PC-9 (cell line): ENCODE measurements around the gene PACRG. TPM values are rescaled to one million over a fixed set of nuclear protein-coding genes. Genes with fewer than 3 reads are reported as not detected.

Source experiments
- BruUV-seq: library from RNA; stranded (reverse); fragments of 400-500 nt; replicated peaks from 2 replicates; lab custom pipeline; 2021; lab: Mats Ljungman, UMichigan
- CTCF ChIA-PET: fragments of 300-600 bp; sonication (Branson Sonifier 250); formaldehyde crosslinking; loops from one replicate; lab custom pipeline; 2022; ENCODE audit warnings: antibody characterized with exemption; lab: Charles Lee
- POLR2A ChIA-PET: fragments of 300-600 bp; sonication (Branson Sonifier 250); formaldehyde crosslinking; loops from one replicate; lab custom pipeline; 2022; ENCODE audit warnings: antibody characterized with exemption; ENCODE audit not compliant: unreplicated experiment; lab: Charles Lee
- DNase-seq, 2 experiments: peaks; one replicate each; pipeline versions ENCODE4 v3.0.0 to v3.0.0-alpha.2; 2015 to 2022; ENCODE audit warnings: mixed read lengths in 1 of 2
- H2AFZ ChIP-seq: fragments of 200-600 bp; sonication (generic); 2 replicates; pipeline ENCODE4 v1.8.1; 2017; ENCODE audit warnings: antibody characterized with exemption
- H3F3A ChIP-seq: fragments of 200-600 bp; sonication (generic); 2 replicates; pipeline ENCODE4 v1.8.1; 2017; ENCODE audit warnings: antibody characterized with exemption, mild to moderate bottlenecking, low read depth; ENCODE audit not compliant: insufficient read depth
- H3K27ac ChIP-seq: fragments of 200-600 bp; sonication (generic); 2 replicates; pipeline ENCODE4 v1.6.1; 2016; ENCODE audit warnings: mixed run types
- H3K27me3 ChIP-seq: fragments of 200-600 bp; sonication (generic); 2 replicates; pipeline ENCODE4 v1.6.1; 2016; ENCODE audit warnings: low read depth, mixed run types; ENCODE audit not compliant: insufficient read depth
- H3K36me3 ChIP-seq: fragments of 200-600 bp; sonication (generic); 2 replicates; pipeline ENCODE4 v1.6.1; 2016; ENCODE audit warnings: low read depth, mixed run types
- H3K4me1 ChIP-seq: fragments of 200-600 bp; sonication (generic); replicated peaks from 2 replicates; pipeline ENCODE4 v1.6.1; 2016; ENCODE audit warnings: mixed run types; ENCODE audit not compliant: insufficient read depth
- H3K4me2 ChIP-seq: fragments of 200-600 bp; sonication (generic); 2 replicates; pipeline ENCODE4 v1.6.1; 2017; ENCODE audit warnings: mixed run types
- H3K4me3 ChIP-seq: fragments of 200-600 bp; sonication (generic); 2 replicates; pipeline ENCODE4 v1.6.1; 2016; ENCODE audit warnings: mixed run types
- H3K79me2 ChIP-seq: fragments of 200-600 bp; sonication (generic); 2 replicates; pipeline ENCODE4 v1.6.1; 2017; ENCODE audit warnings: low read depth, mixed run types
- H3K9me2 ChIP-seq: fragments of 200-600 bp; sonication (generic); 2 replicates; pipeline ENCODE4 v1.8.1; 2017; ENCODE audit warnings: mild to moderate bottlenecking; ENCODE audit not compliant: insufficient read depth
- H3K9me3 ChIP-seq: fragments of 200-600 bp; sonication (generic); 2 replicates; pipeline ENCODE4 v1.8.1; 2016; ENCODE audit warnings: low read depth; ENCODE audit not compliant: insufficient read depth
- H4K20me1 ChIP-seq: fragments of 200-600 bp; sonication (generic); 2 replicates; pipeline ENCODE4 v1.8.1; 2017; ENCODE audit not compliant: insufficient read depth
- EZH2 ChIP-seq: fragments of 200-600 bp; sonication (generic); IDR thresholded peaks from 2 replicates; pipeline ENCODE4 v1.8.0; 2017; ENCODE audit warnings: antibody characterized with exemption, low read depth
- intact Hi-C: fragments of 100-400 bp; cut with micrococcal nuclease; formaldehyde crosslinking; loops from one replicate; pipeline ENCODE4 v1.10.0; 2022; ENCODE audit not compliant: unreplicated experiment
- total RNA-seq: library from RNA; stranded (reverse); gene quantifications from 2 replicates; pipeline ENCODE4 v1.2.3, GENCODE V29; 2021
- TF ChIP-seq, protein P1 (sequence below): fragments of 200-600 bp; sonication (generic); conservative IDR thresholded peaks from 2 replicates; pipeline ENCODE4 v1.6.1; 2017; ENCODE audit warnings: mixed run types, antibody characterized with exemption, mild to moderate bottlenecking, moderate library complexity

Gene PACRG
- total RNA-seq, 1 experiment from 2014 or later = not detected

GRCh38 chr6:162821102-162821501 lies 93.3 kb downstream of the PACRG start:
- no peak for DNase-seq
- Histone ChIP-seq H4K20me1 (no peaks in the 10 kb centered on the region), H3K9me2 (no peaks in the 10 kb centered on the region), H2AFZ (no peak overlapping the region), H3K4me1 (no peaks in the 10 kb centered on the region), H3K9me3 (no peaks in the 10 kb centered on the region), H3F3A (no peaks in the 10 kb centered on the region), H3K27me3 (peaks cover 11% of the 10 kb centered on the region), H3K36me3 (no peaks in the 10 kb centered on the region), H3K4me2 (no peak overlapping the region), H3K4me3 (no peak overlapping the region), H3K79me2 (no peaks in the 10 kb centered on the region), H3K27ac (no peak overlapping the region)
- ChIA-PET POLR2A (no interaction called here), CTCF (no interaction called here)
- intact Hi-C loops = no loop called here
- no TSS peak for BruUV-seq
- no peak for TF ChIP-seq EZH2
- TF ChIP-seq, protein P1, sequence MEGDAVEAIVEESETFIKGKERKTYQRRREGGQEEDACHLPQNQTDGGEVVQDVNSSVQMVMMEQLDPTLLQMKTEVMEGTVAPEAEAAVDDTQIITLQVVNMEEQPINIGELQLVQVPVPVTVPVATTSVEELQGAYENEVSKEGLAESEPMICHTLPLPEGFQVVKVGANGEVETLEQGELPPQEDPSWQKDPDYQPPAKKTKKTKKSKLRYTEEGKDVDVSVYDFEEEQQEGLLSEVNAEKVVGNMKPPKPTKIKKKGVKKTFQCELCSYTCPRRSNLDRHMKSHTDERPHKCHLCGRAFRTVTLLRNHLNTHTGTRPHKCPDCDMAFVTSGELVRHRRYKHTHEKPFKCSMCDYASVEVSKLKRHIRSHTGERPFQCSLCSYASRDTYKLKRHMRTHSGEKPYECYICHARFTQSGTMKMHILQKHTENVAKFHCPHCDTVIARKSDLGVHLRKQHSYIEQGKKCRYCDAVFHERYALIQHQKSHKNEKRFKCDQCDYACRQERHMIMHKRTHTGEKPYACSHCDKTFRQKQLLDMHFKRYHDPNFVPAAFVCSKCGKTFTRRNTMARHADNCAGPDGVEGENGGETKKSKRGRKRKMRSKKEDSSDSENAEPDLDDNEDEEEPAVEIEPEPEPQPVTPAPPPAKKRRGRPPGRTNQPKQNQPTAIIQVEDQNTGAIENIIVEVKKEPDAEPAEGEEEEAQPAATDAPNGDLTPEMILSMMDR = no peak

GRCh38 chr6:162825597-162825996 lies 97.8 kb downstream of the PACRG start:
- CTCF ChIA-PET = no interaction called here
- no TSS peak for BruUV-seq
- Histone ChIP-seq H3K4me2 (no peak overlapping the region), H3F3A (no peaks in the 10 kb centered on the region), H3K4me3 (no peak overlapping the region), H3K27ac (no peak overlapping the region), H3K9me2 (no peaks in the 10 kb centered on the region), H3K27me3 (no peaks in the 10 kb centered on the region; the same call in 1 of the 2 replicates), H2AFZ (no peak overlapping the region), H3K4me1 (no peaks in the 10 kb centered on the region), H4K20me1 (no peaks in the 10 kb centered on the region), H3K9me3 (no peaks in the 10 kb centered on the region), H3K79me2 (no peaks in the 10 kb centered on the region), H3K36me3 (no peaks in the 10 kb centered on the region)
- DNase-seq = no peak
- TF ChIP-seq, protein P1 = no peak
- POLR2A ChIA-PET = no interaction called here
- intact Hi-C loops = no loop called here

DNA sequence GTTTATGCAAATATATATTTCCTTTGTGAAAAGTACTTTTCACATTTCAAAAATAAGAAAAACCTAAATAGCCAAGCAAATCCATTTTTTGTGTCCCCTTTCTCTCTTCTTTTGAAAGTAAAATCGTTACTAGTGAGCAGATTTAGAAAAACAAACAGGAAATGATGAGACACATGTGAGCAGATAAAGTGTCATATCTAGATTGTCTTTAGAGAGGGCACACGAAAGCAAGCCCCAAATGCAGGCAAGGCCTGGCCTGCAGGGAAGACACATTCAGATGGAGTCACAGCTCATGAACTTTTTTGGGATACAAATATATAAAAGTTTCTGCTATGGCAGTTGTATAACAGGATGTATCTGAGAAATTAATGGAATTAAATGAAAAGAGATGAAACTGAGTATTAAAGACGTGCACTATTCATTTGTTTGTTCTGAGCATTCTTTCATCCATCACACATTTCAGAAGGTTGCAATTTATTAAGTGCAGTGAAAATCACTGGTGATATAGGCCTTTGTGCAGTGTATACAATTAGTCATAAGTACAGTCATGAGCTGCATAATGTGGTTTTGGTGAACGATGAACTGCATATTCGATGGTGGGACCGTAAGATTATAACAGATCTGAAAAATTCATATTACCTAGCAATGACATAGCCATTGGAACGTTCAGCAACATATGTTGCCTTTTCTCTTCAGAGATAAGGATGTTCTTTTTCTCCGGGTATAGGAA lies 101.4 kb downstream of the PACRG start:
- DNase-seq = no peak
- H4K20me1 ChIP-seq = no peaks in the 10 kb centered on the region
- H3K79me2 ChIP-seq = no peaks in the 10 kb centered on the region
- no peaks in the 10 kb centered on the region for H3K36me3 ChIP-seq
- no peaks in the 10 kb centered on the region; the same call in 1 of the 2 replicates for H3K27me3 ChIP-seq
- TF ChIP-seq EZH2 = no peak
- TF ChIP-seq, protein P1 = no peak
- no peak overlapping the region for H2AFZ ChIP-seq
- no peak overlapping the region for H3K4me2 ChIP-seq
- H3K4me3 ChIP-seq = no peak overlapping the region
- no peaks in the 10 kb centered on the region for H3K4me1 ChIP-seq
- H3K9me2 ChIP-seq = no peaks in the 10 kb centered on the region
- ChIA-PET CTCF (no interaction called here), POLR2A (no interaction called here)
- BruUV-seq = no TSS peak
- intact Hi-C loops = no loop called here
- H3K9me3 ChIP-seq = no peaks in the 10 kb centered on the region
- no peak overlapping the region for H3K27ac ChIP-seq
- no peaks in the 10 kb centered on the region for H3F3A ChIP-seq
